Lower lobe of right lung (tissue), 2 donors: ENCODE data around the gene TTLL10. TPM values are rescaled to one million over a fixed set of nuclear protein-coding genes. Genes with fewer than 3 reads are reported as not detected.
"Not testable (repeated sequence)": the region's sequence is repeated elsewhere in the genome, so short reads cannot be mapped to it uniquely, and the experiment has no call there.

Experiments used
- ATAC-seq, 2 donors: fragments of 200-7000 bp; cut with Tn5 transposase; one replicate each; pipeline ENCODE4 v1.9.1; 2020 to 2022; ENCODE audit warnings: mild to moderate bottlenecking in 2 of 2, moderate library complexity in 2 of 2
- DNase-seq: peaks from one replicate; pipeline ENCODE4 v3.0.0-alpha.2; 2020
- H3K27ac ChIP-seq: fragments of 200-600 bp; one replicate; pipeline ENCODE4 v1.8.0; 2022
- H3K27me3 ChIP-seq: fragments of 200-600 bp; one replicate; pipeline ENCODE4 v1.8.0; 2022; ENCODE audit warnings: low read depth
- H3K36me3 ChIP-seq: fragments of 200-600 bp; one replicate; pipeline ENCODE4 v1.8.0; 2022; ENCODE audit warnings: mild to moderate bottlenecking
- H3K4me1 ChIP-seq: fragments of 200-600 bp; one replicate; pipeline ENCODE4 v1.8.0; 2022
- H3K4me3 ChIP-seq: fragments of 200-600 bp; one replicate; pipeline ENCODE4 v1.8.0; 2022; ENCODE audit warnings: mild to moderate bottlenecking
- H3K9me3 ChIP-seq: fragments of 200-600 bp; one replicate; pipeline ENCODE4 v1.8.0; 2022
- CTCF ChIP-seq: fragments of 200-600 bp; IDR thresholded peaks from one replicate; pipeline ENCODE4 v1.8.0; 2022; ENCODE audit warnings: antibody characterized with exemption, mild to moderate bottlenecking
- intact Hi-C: fragments of 100-400 bp; cut with DNase I; formaldehyde crosslinking; loops from one replicate; pipeline ENCODE4 v1.11.0; 2022
- total RNA-seq: library from RNA; stranded (reverse); fragmentation: NEBNext Ultra II Directional; extraction: Animal tissue kit (Norgen Biotek cat#: 25700); gene quantifications from one replicate; pipeline ENCODE4 v1.2.1, GENCODE V29; 2021
- donor health status: DM: no; HTN: yes; CAD: no; lungs with severe emphysema.

TTLL10 gene
- total RNA-seq, 1 donor from 2014 or later, result 6.6 TPM

DNA sequence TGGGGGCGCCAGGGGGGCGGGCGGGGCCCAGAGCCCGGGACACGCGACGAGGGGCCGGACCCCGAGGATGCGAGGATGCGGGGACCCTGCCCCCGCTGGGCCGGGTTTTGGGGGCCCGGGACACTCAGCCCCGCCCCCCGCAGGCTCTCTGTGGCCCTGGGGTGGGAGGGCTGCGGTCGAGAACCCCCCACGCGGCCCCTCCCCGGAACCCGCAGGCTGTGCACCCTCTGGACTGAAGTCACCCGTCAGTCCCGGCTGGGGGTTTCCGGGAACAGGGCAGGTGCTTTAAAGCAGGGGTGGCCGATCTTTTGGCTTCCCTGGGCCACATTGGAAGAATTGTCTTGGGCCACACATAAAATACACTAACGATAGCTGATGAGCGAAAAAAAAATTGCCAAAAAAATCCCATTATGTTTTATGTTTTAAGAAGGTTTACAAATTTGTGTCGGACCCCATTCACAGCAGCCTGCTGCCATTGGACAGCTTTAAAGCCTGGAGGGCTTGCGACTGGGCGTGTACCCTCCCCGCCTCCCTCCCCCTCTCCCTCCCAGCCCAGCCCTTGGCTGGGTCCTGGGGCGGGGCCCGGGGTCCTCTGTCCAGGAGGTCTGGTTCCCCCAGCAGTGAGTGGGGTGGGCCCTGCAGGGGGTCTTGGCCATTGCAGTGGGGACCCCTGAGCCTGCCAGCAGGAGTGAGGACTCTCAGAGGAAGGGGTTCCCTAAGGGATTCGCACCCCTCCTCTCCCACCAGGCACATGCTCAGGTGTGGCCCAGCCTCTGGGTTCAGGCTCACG, 36.2 kb upstream of the TTLL10 start:
- intact Hi-C loops, result no loop called here
- no peaks in the 10 kb centered on the region for H3K36me3 ChIP-seq
- H3K9me3 ChIP-seq, result no peaks in the 10 kb centered on the region
- H3K27me3 ChIP-seq, result peaks cover 10% of the 10 kb centered on the region
- no peak for DNase-seq
- peak overlapping the region; percentile 40 for H3K4me3 ChIP-seq
- ATAC-seq, result peak; percentile 70 to 75
- H3K4me1 ChIP-seq, result peaks cover 8% of the 10 kb centered on the region
- H3K27ac ChIP-seq, result peak overlapping the region; percentile 11
- TF ChIP-seq CTCF, result no peak

GRCh38 chr1:1140673-1141072, 33.0 kb upstream of the TTLL10 start:
- intact Hi-C loops, result no loop called here
- Histone ChIP-seq H3K4me1 (peaks cover 8% of the 10 kb centered on the region), H3K9me3 (no peaks in the 10 kb centered on the region), H3K36me3 (no peaks in the 10 kb centered on the region), H3K27ac (no peak overlapping the region), H3K27me3 (peaks cover 10% of the 10 kb centered on the region), H3K4me3 (no peak overlapping the region)
- no peak for DNase-seq
- no peak for TF ChIP-seq CTCF
- no peak for ATAC-seq

DNA sequence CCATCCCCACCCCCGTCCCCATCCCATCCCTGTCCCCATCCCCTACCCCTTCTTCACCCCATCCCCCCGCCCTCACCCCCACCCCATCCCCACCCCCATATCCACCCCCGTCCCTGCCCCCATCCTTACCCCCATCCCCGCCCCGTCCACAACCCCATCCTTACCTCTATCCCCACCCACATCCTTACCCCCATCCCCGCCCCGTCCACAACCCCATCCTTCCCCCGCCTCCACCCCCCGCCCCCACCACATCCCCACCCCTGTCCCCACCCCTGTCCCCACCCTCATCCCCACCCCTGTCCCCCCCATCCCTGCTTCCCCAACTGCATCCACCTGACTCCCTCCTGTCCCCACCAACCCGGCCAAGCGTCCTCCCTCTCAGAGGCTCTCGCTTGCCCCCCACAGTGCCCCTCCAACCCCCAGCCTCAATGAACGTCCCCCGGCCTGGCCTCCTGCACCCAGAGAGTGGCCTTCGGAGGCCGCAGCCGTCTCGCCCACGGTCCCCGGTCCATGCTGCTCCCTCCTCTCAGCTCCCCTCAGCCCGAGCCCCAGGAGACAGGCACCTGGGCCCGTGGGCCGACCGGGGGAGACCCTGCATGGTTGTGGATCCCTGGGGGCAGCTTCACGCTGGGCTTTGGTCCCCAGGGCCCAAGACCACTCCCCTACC, 32.3 kb upstream of the TTLL10 start:
- no peak overlapping the region for H3K27ac ChIP-seq
- intact Hi-C loops, result no loop called here
- DNase-seq, result no peak

DNA sequence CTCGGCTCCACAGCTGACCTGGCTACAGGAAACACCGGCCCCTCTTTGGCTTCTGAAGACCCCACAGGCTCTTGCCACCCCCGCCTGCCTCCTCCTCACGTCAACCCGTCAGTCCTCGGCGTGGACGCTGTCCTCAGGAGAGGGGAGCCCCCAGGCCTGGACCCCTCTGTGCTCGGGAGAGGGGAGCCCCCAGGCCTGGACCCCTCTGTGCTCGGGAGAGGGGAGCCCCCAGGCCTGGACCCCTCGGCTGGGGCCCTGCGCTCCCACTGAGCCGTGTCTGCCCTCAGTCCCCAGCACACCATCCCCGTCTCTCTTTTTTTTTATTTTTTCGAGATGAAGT, 31.8 kb upstream of the TTLL10 start:
- intact Hi-C loops, result no loop called here
- no peak for DNase-seq
- no peak for TF ChIP-seq CTCF
- H3K27ac ChIP-seq, result no peak overlapping the region
- no peaks in the 10 kb centered on the region for H3K36me3 ChIP-seq
- ATAC-seq, result no peak
- H3K4me1 ChIP-seq, result peaks cover 8% of the 10 kb centered on the region
- no peaks in the 10 kb centered on the region for H3K9me3 ChIP-seq
- H3K4me3 ChIP-seq, result no peak overlapping the region
- peaks cover 10% of the 10 kb centered on the region for H3K27me3 ChIP-seq

More for the DNA sequence above, 32.3 kb upstream of the TTLL10 start:
- H3K27me3 ChIP-seq, result peaks cover 10% of the 10 kb centered on the region
- no peak for ATAC-seq
- no peak overlapping the region for H3K4me3 ChIP-seq
- no peaks in the 10 kb centered on the region for H3K36me3 ChIP-seq
- TF ChIP-seq CTCF, result no peak
- H3K9me3 ChIP-seq, result no peaks in the 10 kb centered on the region
- peaks cover 8% of the 10 kb centered on the region for H3K4me1 ChIP-seq

DNA sequence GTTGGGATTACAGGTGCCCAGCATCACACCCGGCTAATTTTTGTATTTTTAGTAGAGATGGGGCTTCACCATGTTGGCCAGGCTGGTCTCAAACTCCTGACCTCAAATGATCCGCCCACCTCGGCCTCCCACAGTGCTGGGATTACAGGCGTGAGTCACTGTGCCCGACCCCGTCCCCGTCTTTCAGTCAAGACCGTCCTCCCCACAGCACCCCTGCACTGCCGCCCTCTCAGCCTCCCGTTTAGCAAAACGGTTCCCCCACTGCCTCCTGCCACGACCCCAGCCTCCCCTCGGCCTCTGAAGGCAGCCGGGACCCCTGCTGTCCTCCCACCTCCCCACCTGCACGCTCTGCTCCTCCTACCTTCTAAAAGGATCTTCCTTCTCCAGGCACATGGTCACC, 31.3 kb upstream of the TTLL10 start:
- intact Hi-C loops, H3K27ac ChIP-seq, H3K4me1 ChIP-seq, DNase-seq, H3K27me3 ChIP-seq, H3K36me3 ChIP-seq, H3K9me3 ChIP-seq, ATAC-seq, H3K4me3 ChIP-seq: not testable (repeated sequence)

- H3K27ac ChIP-seq, result no peak overlapping the region
- H3K4me3 ChIP-seq, result no peak overlapping the region
- peaks cover 2% of the 10 kb centered on the region for H3K27me3 ChIP-seq
- TF ChIP-seq CTCF, result no peak
- H3K9me3 ChIP-seq, result no peaks in the 10 kb centered on the region
- intact Hi-C loops, result no loop called here
- DNase-seq (no peak), ATAC-seq (no peak)
- peaks cover 1% of the 10 kb centered on the region for H3K4me1 ChIP-seq
- no peaks in the 10 kb centered on the region for H3K36me3 ChIP-seq
These were observed 30.8 kb upstream of the TTLL10 start for GRCh38 chr1:1142844-1143243.
